Prostate gland (tissue), 2 donors: Measurements from ENCODE around the gene CCS. TPM values are rescaled to one million over a fixed set of nuclear protein-coding genes. Genes with fewer than 3 reads are reported as not detected.

Experiments
- DNase-seq: peaks from one replicate; pipeline ENCODE4 v3.0.0-alpha.2; 2019; ENCODE audit warnings: low spot score
- H3K27ac ChIP-seq, 2 donors: fragments of 200-600 bp; sonication (generic); 2 replicates each; pipeline ENCODE4 v1.5.1; 2017 to 2019
- H3K27me3 ChIP-seq: fragments of 200-600 bp; sonication (generic); replicated peaks from 2 replicates; pipeline ENCODE4 v1.5.1; 2019; ENCODE audit not compliant: insufficient read depth
- H3K36me3 ChIP-seq, 2 donors: fragments of 200-600 bp; sonication (generic); 1 replicate in 1 of 2; 2 replicates in 1 of 2; pipeline versions ENCODE4 v1.5.1 to v1.8.1; 2017 to 2019
- H3K4me1 ChIP-seq: fragments of 200-600 bp; sonication (generic); replicated peaks from 2 replicates; pipeline ENCODE4 v1.5.1; 2019
- H3K4me3 ChIP-seq, 2 donors: fragments of 200-600 bp; sonication (generic); 2 replicates each; pipeline ENCODE4 v1.5.1; 2017 to 2019
- H3K9me3 ChIP-seq: fragments of 200-600 bp; sonication (generic); 2 replicates; pipeline ENCODE4 v1.5.1; 2017
- POLR2A ChIP-seq: fragments of 450-650 bp; IDR thresholded peaks from one replicate; pipeline ENCODE4 v1.6.1; 2016; ENCODE audit warnings: antibody characterized with exemption, mild to moderate bottlenecking
- POLR2AphosphoS5 ChIP-seq: sonication (generic); formaldehyde crosslinking; IDR thresholded peaks from one replicate; pipeline ENCODE4 v1.6.1; 2017; ENCODE audit warnings: antibody characterized with exemption
- WGBS: methylation state at CpG from one replicate; pipeline ENCODE4 v1.1.5; 2018; 5-methylcytosine and 5-hydroxymethylcytosine counted together
- intact Hi-C: fragments of 100-400 bp; cut with DNase I; formaldehyde crosslinking; loops from one replicate; pipeline ENCODE4 v1.14.2; 2022
- total RNA-seq, 2 donors: library from RNA; depleted of rRNA; stranded (reverse); fragments of >200 nt; gene quantifications; one replicate each; pipeline ENCODE4 v1.1.0, GENCODE V29; 2016
- TF ChIP-seq, protein P1 (sequence below), 4 experiments: fragments of 200-600 bp in 2 of 4; fragments of 450-650 bp in 2 of 4; sonication (generic) in 2 of 4; IDR thresholded peaks; 1 replicate in 3 of 4; 2 replicates in 1 of 4; pipeline ENCODE4 v1.5.1; 2016 to 2019; ENCODE audit warnings: antibody characterized with exemption in 4 of 4, mild to moderate bottlenecking in 2 of 4, moderate library complexity in 2 of 4

The CCS gene
- total RNA-seq, 2 donors from 2014 or later = 31.0 to 63.8 TPM

DNA sequence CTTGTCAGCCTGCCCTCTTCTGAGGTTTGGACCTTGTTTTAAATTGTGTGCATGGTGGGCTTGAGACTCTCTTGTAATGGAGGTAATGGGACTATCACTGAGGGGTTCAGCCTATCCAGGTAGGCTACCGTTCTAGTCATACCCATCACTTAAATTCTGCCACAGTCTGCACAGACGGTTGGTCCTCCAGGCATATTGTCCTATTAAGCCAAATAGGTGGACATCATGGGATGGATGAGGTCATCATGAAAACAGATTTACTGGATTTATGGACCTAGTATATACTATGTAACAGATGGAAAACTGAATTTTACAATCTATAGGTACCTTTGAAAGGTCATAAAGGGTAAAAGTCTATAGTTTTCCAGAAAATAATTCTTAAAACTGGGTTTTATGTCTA lies 36.4 kb downstream of the CCS start:
- TF ChIP-seq, protein P1, sequence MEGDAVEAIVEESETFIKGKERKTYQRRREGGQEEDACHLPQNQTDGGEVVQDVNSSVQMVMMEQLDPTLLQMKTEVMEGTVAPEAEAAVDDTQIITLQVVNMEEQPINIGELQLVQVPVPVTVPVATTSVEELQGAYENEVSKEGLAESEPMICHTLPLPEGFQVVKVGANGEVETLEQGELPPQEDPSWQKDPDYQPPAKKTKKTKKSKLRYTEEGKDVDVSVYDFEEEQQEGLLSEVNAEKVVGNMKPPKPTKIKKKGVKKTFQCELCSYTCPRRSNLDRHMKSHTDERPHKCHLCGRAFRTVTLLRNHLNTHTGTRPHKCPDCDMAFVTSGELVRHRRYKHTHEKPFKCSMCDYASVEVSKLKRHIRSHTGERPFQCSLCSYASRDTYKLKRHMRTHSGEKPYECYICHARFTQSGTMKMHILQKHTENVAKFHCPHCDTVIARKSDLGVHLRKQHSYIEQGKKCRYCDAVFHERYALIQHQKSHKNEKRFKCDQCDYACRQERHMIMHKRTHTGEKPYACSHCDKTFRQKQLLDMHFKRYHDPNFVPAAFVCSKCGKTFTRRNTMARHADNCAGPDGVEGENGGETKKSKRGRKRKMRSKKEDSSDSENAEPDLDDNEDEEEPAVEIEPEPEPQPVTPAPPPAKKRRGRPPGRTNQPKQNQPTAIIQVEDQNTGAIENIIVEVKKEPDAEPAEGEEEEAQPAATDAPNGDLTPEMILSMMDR (IDR thresholded peaks at IDR 0.05) = no peak
- TF ChIP-seq POLR2A (no peak), POLR2AphosphoS5 (no peak)
- H3K4me3 ChIP-seq = no peak overlapping the region
- no peak overlapping the region for H3K27ac ChIP-seq
- WGBS = 85% methylated on average over 2 of the region's 2 CpGs
- no peak for DNase-seq
- peaks cover 24 to 27% of the 10 kb centered on the region in 2 donors for H3K36me3 ChIP-seq
- no peaks in the 10 kb centered on the region for H3K9me3 ChIP-seq
- intact Hi-C loops = no loop called here
- no peaks in the 10 kb centered on the region for H3K27me3 ChIP-seq
- peaks cover 2% of the 10 kb centered on the region for H3K4me1 ChIP-seq

GRCh38 chr11:66631883-66632282 lies 38.9 kb downstream of the CCS start:
- no peak for DNase-seq
- H3K9me3 ChIP-seq = no peaks in the 10 kb centered on the region
- H3K4me1 ChIP-seq = no peaks in the 10 kb centered on the region
- no peaks in the 10 kb centered on the region for H3K27me3 ChIP-seq
- H3K36me3 ChIP-seq = peaks cover under 1 to 8% of the 10 kb centered on the region in 2 donors
- no peak overlapping the region for H3K27ac ChIP-seq
- WGBS = 80% methylated on average over 6 of the region's 6 CpGs
- H3K4me3 ChIP-seq = no peak overlapping the region
- intact Hi-C loops = no loop called here
- TF ChIP-seq POLR2AphosphoS5 (no peak), POLR2A (no peak)
- TF ChIP-seq, protein P1 (IDR thresholded peaks at IDR 0.05) = no peak

DNA sequence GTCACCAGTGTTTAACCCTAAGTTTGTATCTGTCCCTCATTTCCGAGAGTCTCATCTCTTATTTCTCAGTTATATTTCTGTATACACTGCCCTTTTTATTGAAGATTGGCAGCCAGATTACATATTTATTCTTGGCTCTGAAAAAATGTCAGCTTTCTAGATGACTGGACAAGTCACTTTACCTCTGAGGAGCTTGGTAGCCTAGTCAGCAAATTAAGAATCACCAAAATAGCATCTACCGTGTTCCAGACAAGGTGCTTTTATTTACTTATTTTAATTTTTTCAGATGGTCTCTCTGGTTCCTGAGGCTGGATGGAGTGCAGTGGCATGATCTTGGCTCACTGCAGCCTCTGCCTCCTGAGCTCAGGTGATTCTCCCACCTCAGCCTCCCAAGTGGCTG lies 40.0 kb downstream of the CCS start:
- no peaks in the 10 kb centered on the region for H3K36me3 ChIP-seq
- no peak for DNase-seq
- no peaks in the 10 kb centered on the region for H3K9me3 ChIP-seq
- H3K27ac ChIP-seq = no peak overlapping the region
- 54% methylated on average over 2 of the region's 2 CpGs for WGBS
- TF ChIP-seq POLR2AphosphoS5 = peak; percentile 38
- TF ChIP-seq, protein P1 (IDR thresholded peaks at IDR 0.05) = no peak
- H3K27me3 ChIP-seq = no peaks in the 10 kb centered on the region
- intact Hi-C loops = no loop called here
- H3K4me3 ChIP-seq = no peak overlapping the region
- H3K4me1 ChIP-seq = no peaks in the 10 kb centered on the region

DNA sequence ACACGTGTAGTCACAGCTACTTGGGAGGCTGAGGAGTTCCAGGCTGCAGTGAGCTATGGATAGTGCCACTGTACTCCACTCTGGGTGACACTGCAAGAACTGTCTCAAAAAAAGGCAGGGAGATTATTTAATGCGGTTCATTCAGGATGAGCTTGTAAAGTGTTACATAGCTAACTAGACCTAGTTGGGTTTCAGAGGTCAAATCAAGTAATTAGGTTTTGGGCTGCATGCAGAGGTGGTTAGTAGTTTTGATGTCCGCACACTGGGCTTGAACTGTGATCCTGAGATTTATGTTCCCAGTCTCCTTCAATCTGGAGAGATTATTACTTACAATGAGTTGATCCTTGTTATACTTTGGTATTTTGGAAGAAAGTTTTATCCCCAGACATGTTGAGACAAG lies 43.4 kb downstream of the CCS start:
- H3K9me3 ChIP-seq = no peaks in the 10 kb centered on the region
- H3K36me3 ChIP-seq = peaks cover 0 to 8% of the 10 kb centered on the region in 2 donors
- DNase-seq = no peak
- TF ChIP-seq POLR2AphosphoS5 = no peak
- no peak for TF ChIP-seq POLR2A
- TF ChIP-seq, protein P1 (IDR thresholded peaks at IDR 0.05) = no peak
- no peak overlapping the region for H3K4me3 ChIP-seq
- no peaks in the 10 kb centered on the region for H3K27me3 ChIP-seq
- 70% methylated on average over 3 of the region's 3 CpGs for WGBS
- intact Hi-C loops = loop anchor here (5.0 kb wide), 1 partner anchor 41 kb away; the partner anchor contains the start of gene RBM4B
- peaks cover 5% of the 10 kb centered on the region for H3K4me1 ChIP-seq
- no peak overlapping the region for H3K27ac ChIP-seq

DNA sequence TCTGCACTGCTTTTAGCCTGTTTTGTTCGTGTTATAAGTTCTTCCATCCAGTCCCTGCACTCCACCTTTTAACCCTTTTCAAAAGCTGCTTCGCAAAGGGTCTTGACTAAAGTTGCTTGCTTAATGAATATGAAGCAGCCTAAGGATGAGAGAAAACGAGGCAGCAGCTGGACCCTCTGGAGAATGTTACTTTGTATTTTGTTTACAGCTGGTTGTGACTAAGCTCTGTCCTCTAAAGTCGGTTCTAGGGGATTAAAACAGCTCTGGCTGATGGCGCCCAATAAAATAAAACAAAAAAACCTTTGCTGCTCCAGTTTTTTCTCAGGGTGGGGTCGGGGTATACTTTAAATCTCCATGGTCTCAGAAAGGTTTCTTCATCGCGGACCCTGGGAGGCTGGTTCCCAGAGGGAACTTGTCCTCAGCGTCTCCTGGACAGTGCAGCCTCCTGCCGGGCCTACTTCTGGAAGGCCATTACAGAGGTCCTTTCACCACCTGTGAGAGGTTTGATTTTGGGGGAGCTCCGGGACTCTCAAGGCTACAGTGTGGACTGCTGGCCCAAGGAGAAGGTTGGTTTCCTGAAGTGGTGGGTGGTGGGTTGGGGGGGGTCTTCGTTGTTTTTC lies 44.7 kb downstream of the CCS start:
- intact Hi-C loops = loop anchor here (5.0 kb wide), 1 partner anchor 40 kb away; the partner anchor contains the start of gene RBM4B
- H3K4me3 ChIP-seq = peak overlapping the region; percentile 24 to 65
- no peaks in the 10 kb centered on the region for H3K9me3 ChIP-seq
- H3K36me3 ChIP-seq = peaks cover 0 to 8% of the 10 kb centered on the region in 2 donors
- WGBS = 33% methylated on average over 12 of the region's 12 CpGs
- H3K27ac ChIP-seq = peak overlapping the region; percentile 81 to 94
- peaks cover 5% of the 10 kb centered on the region for H3K4me1 ChIP-seq
- TF ChIP-seq POLR2AphosphoS5 (no peak), POLR2A (no peak)
- TF ChIP-seq, protein P1 (IDR thresholded peaks at IDR 0.05) = no peak
- no peak for DNase-seq
- H3K27me3 ChIP-seq = no peaks in the 10 kb centered on the region
